ENCODE measurements around the gene INTS1.
"Not testable (repeated sequence)": the region's sequence is repeated elsewhere in the genome, so short reads cannot be mapped to it uniquely, and the experiment has no call there.

The INTS1 gene

GRCh38 chr7:1455241-1455939, 48.8 kb downstream of the INTS1 start:
- H3K27ac Mint-ChIP-seq = no peak overlapping the region
- peaks cover 11% of the 10 kb centered on the region for H3K4me1 Mint-ChIP-seq (ENCODE audit: low read depth)
- no peaks in the 10 kb centered on the region for H3K27me3 Mint-ChIP-seq
- H3K36me3 Mint-ChIP-seq (ENCODE audit: low read depth) = no peaks in the 10 kb centered on the region
- DNase-seq = no peak
- H3K9me3 Mint-ChIP-seq = no peaks in the 10 kb centered on the region
- H3K4me3 Mint-ChIP-seq = no peak overlapping the region

DNA sequence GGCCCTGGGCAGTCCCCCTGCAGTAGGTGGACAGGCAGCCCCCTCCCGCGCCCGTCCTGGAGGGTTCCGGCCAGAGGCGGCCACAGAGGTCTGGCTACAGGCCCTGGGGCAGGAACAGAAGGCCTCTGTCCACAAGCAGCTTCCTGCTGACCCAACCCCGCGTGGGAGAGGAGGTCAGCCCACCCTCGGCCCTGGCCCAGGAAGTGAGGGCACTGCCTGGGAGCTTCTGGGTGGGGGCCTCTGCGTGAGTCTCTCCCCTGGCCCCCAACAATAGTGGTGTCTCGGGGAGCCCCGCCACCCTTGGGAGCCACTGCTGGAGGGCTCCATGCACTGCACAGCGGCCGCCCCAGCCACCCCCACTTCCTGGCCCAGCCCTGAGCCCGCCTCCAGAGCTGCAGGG, 49.6 kb downstream of the INTS1 start:
- no peaks in the 10 kb centered on the region for H3K27me3 Mint-ChIP-seq
- no peaks in the 10 kb centered on the region for H3K9me3 Mint-ChIP-seq
- H3K27ac Mint-ChIP-seq = no peak overlapping the region
- H3K4me1 Mint-ChIP-seq (ENCODE audit: low read depth) = peaks cover 6% of the 10 kb centered on the region
- DNase-seq = no peak
- no peak overlapping the region for H3K4me3 Mint-ChIP-seq
- no peaks in the 10 kb centered on the region for H3K36me3 Mint-ChIP-seq (ENCODE audit: low read depth)

DNA sequence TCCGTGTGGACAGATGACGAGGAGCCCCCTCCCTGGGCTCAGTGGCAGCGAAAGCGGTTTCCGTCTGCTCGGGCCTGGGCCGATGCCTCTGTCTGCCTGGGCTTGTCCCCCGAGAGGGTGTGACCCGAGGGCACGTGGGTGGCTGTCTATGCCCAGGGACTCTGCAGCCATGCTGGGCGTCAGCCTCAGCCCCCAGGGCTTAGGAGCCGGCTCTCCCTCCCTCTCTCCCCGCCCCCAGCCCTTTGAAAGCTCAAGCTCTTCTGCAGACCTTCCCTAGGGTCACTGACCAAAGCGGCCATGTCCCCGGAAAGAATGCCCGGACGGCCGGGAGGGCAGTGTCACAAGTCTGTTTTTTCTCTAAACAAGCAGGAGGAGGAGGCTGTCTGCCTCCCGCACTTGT, 52.0 kb downstream of the INTS1 start:
- Mint-ChIP-seq H3K27ac (no peak overlapping the region), H3K4me3 (no peak overlapping the region), H3K9me3 (no peaks in the 10 kb centered on the region), H3K4me1 (ENCODE audit: low read depth) (no peaks in the 10 kb centered on the region), H3K27me3 (no peaks in the 10 kb centered on the region), H3K36me3 (ENCODE audit: low read depth) (no peaks in the 10 kb centered on the region)
- no peak for DNase-seq

DNA sequence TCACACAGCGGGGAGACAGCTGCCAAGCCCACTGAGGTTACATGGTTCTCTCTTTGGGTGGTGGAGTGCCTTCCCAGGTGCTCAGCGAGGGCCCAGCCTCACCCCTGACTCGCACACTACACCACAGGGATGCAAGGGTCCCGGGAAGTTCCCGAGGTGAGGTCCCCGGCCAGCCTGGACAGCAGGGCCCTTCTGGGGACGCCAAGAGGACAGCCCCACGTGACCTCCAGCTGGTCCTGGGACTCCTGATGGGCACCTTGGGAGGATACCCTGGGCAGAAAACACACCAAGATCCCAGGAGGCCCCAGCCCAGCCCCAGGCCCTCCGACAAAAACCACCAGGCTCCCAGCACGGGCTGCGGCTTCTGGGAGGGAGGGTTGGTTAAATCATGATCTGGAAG, 53.2 kb downstream of the INTS1 start:
- Mint-ChIP-seq H3K4me1 (ENCODE audit: low read depth) (no peaks in the 10 kb centered on the region), H3K27me3 (no peaks in the 10 kb centered on the region), H3K36me3 (ENCODE audit: low read depth) (no peaks in the 10 kb centered on the region), H3K4me3 (no peak overlapping the region), H3K27ac (no peak overlapping the region), H3K9me3 (no peaks in the 10 kb centered on the region)
- DNase-seq = no peak

- Mint-ChIP-seq H3K27ac (no peak overlapping the region), H3K9me3 (no peaks in the 10 kb centered on the region), H3K4me3 (no peak overlapping the region), H3K36me3 (ENCODE audit: low read depth) (no peaks in the 10 kb centered on the region), H3K27me3 (no peaks in the 10 kb centered on the region), H3K4me1 (ENCODE audit: low read depth) (no peaks in the 10 kb centered on the region)
- DNase-seq = no peak
Observed at GRCh38 chr7:1450431-1450830, 53.8 kb downstream of the INTS1 start.

DNA sequence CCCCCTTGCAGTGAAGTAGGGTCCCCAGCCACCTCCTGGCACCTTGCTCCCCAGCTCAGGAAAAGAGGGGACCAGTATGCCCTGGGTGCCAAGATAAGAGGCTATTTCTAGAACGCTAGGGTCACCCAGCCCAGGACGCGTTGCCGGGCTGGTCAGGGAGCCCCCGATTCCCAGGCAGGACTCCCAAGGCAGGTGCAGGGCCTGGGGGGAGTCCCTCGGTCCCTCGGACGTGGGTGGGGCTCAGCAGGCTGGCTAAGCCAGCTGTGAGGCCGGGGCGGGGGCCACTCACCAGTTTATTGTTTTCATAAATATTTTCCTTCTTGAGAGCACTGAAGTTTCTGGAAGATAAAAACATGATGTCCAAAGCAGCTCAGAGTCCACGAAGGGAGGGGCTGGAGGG, 54.2 kb downstream of the INTS1 start:
- DNase-seq = no peak
- H3K4me1 Mint-ChIP-seq (ENCODE audit: low read depth) = no peaks in the 10 kb centered on the region
- H3K27me3 Mint-ChIP-seq = no peaks in the 10 kb centered on the region
- no peak overlapping the region for H3K27ac Mint-ChIP-seq
- H3K36me3 Mint-ChIP-seq (ENCODE audit: low read depth) = no peaks in the 10 kb centered on the region
- H3K4me3 Mint-ChIP-seq = no peak overlapping the region
- no peaks in the 10 kb centered on the region for H3K9me3 Mint-ChIP-seq

DNA sequence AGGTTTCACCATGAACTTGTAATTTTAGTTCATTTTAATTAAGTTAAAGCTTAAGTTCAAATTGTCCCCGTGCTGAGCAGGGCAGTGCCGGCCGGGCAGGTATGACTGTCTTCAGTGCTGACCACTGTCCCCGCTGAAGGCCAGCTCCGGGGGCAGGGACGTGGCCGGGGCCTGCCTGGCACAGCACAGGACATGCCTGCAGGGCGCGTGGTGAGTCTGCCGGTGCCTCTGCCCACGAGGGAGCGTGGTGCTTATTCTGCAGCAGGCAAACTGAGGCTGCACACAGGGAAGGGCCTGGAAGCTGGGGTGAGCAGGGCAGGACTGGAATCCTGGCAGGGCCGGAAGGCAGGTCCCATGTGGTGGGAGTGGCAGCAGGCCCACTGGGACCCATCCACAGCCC, 54.7 kb downstream of the INTS1 start:
- no peaks in the 10 kb centered on the region for H3K27me3 Mint-ChIP-seq
- H3K4me1 Mint-ChIP-seq (ENCODE audit: low read depth) = no peaks in the 10 kb centered on the region
- no peak for DNase-seq
- H3K9me3 Mint-ChIP-seq = no peaks in the 10 kb centered on the region
- H3K4me3 Mint-ChIP-seq = no peak overlapping the region
- H3K36me3 Mint-ChIP-seq (ENCODE audit: low read depth) = no peaks in the 10 kb centered on the region
- H3K27ac Mint-ChIP-seq = no peak overlapping the region

DNA sequence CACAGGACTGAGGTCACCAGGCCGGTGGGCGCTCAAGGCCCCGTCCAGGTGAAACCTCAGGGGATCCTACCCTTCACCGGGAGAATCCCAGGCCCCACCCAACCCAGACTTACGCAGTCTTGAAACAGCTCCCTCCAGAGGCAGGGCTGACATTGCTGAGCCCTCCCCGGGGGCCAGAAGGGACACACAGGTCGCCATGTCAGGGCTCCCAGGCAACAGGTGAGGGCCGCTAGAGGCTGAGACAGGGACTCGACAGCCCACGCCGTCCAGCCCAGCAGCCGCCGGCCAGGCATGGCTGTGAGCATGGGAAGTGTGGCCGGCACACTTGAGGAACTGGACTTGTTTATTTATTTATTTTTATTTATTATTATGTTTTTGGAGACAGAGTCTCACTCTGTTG, 55.2 kb downstream of the INTS1 start:
- H3K27me3 Mint-ChIP-seq = no peaks in the 10 kb centered on the region
- DNase-seq = no peak
- H3K36me3 Mint-ChIP-seq (ENCODE audit: low read depth) = no peaks in the 10 kb centered on the region
- H3K4me1 Mint-ChIP-seq (ENCODE audit: low read depth) = no peaks in the 10 kb centered on the region
- H3K9me3 Mint-ChIP-seq = no peaks in the 10 kb centered on the region
- H3K4me3 Mint-ChIP-seq = no peak overlapping the region
- no peak overlapping the region for H3K27ac Mint-ChIP-seq

- Mint-ChIP-seq H3K4me3 (no peak overlapping the region), H3K9me3 (no peaks in the 10 kb centered on the region), H3K27me3 (no peaks in the 10 kb centered on the region), H3K36me3 (ENCODE audit: low read depth) (no peaks in the 10 kb centered on the region), H3K4me1 (ENCODE audit: low read depth) (no peaks in the 10 kb centered on the region), H3K27ac (no peak overlapping the region)
- no peak for DNase-seq
Observed at GRCh38 chr7:1447551-1448244, 56.5 kb downstream of the INTS1 start.

DNA sequence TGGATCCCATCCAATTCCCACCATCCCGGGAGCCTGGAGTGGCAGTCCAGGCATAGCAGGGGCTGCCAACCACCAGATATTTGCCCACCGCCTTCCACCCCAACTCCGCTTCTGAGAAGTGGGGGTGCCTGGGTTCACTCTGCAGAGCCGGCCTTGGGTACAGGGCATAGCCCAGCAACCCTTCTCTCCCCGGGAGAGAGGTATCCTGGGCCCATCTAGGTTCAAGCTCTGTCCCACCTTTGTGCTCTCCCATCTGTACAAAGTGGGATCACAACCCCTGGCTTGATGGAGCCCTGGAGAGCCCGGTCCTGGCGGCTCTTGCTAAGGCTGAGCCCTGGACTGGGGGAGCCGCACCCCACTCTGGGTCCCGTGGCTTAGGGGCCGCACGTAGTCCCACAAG, 57.1 kb downstream of the INTS1 start:
- Mint-ChIP-seq H3K4me1 (ENCODE audit: low read depth) (no peaks in the 10 kb centered on the region), H3K27ac (no peak overlapping the region), H3K36me3 (ENCODE audit: low read depth) (no peaks in the 10 kb centered on the region), H3K4me3 (no peak overlapping the region), H3K9me3 (no peaks in the 10 kb centered on the region), H3K27me3 (no peaks in the 10 kb centered on the region)
- DNase-seq = no peak

DNA sequence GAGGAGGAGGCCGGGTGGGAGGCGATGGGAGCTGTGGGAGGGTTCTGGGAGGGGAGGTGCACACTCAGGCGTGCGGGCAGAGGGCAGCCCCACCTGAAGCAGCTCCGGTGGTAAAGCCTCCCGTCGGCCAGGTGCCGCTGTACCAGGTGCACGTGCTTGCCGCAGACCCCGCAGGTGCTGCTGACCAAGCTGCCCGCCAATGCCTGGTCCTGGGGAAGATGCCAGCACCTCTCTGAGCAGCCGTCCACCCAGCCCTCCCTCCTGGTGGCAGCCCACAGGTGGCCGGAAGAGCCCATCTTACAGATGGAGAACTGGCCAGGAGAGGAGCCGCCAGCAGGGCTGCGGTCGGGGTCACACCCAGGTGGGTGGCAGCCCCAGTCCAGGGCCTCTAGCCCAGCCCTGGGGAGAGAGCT, 57.6 kb downstream of the INTS1 start:
- Mint-ChIP-seq H3K4me1 (ENCODE audit: low read depth) (no peaks in the 10 kb centered on the region), H3K36me3 (ENCODE audit: low read depth) (no peaks in the 10 kb centered on the region), H3K27ac (no peak overlapping the region), H3K27me3 (no peaks in the 10 kb centered on the region), H3K4me3 (no peak overlapping the region), H3K9me3 (no peaks in the 10 kb centered on the region)
- DNase-seq = no peak

DNA sequence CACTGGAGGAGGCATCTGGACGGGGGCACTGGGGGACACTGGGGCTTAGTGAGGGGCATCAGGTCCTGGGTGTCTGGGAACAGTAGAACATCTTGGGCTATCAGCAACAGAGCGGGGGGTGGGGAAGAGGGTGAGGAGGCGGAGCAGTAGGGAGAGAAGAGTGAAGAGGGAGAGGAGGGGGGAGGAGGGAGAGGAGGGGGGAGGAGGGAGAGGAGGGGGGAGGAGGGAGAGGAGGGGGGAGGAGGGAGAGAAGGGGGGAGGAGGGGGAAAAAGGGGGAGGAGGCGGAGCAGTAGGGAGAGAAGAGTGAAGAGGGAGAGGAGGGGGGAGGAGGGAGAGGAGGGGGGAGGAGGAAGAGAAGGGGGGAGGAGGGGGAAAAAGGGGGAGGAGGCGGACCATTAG, 58.2 kb downstream of the INTS1 start:
- not testable (repeated sequence) for H3K36me3 Mint-ChIP-seq (ENCODE audit: low read depth); H3K4me1 Mint-ChIP-seq (ENCODE audit: low read depth); H3K9me3 Mint-ChIP-seq; DNase-seq; H3K27me3 Mint-ChIP-seq; H3K27ac Mint-ChIP-seq; H3K4me3 Mint-ChIP-seq

DNA sequence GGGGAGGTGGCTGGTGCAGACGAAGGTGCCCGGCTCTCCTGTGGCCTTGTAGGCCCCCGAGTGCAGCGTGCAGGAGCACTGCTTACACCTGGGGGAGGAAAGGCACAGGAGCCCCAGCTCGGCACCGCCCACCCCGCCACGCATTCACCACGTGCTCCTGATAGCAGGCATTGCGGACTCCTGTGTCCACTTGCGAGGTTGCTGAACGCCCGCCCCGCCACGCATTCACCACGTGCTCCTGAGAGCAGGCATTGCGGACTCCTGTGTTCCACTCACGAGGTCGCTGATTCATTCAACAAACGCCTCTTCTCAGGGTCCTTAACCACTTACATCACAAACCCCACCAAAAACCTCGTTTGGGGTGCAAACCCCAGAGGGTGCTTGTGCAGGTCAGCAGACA, 58.8 kb downstream of the INTS1 start:
- no peak for DNase-seq
- H3K4me3 Mint-ChIP-seq = no peak overlapping the region
- no peaks in the 10 kb centered on the region for H3K36me3 Mint-ChIP-seq (ENCODE audit: low read depth)
- H3K9me3 Mint-ChIP-seq = no peaks in the 10 kb centered on the region
- no peak overlapping the region for H3K27ac Mint-ChIP-seq
- H3K27me3 Mint-ChIP-seq = no peaks in the 10 kb centered on the region
- H3K4me1 Mint-ChIP-seq (ENCODE audit: low read depth) = no peaks in the 10 kb centered on the region

DNA sequence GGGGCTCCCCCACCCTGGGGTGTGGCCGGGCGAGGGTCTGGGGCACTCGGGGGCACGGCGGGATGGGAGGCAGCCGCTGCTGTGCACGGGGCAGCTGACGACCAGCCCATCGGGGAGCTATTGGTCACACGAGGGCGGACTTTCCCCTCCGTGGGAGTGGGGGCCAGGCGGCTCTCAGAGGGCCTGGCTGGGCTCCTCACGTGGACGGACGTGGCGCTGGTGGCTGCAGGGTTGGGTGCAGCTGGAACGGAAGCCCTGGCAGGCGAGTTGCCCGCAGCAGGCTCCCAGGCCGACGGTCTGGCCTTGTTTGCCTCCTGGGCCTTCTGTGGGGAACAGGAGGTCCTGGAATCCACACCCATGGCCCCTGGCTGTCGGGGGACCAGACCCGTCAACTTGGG, 59.3 kb downstream of the INTS1 start:
- no peaks in the 10 kb centered on the region for H3K36me3 Mint-ChIP-seq (ENCODE audit: low read depth)
- H3K4me3 Mint-ChIP-seq = no peak overlapping the region
- H3K27me3 Mint-ChIP-seq = no peaks in the 10 kb centered on the region
- H3K27ac Mint-ChIP-seq = no peak overlapping the region
- no peak for DNase-seq
- H3K4me1 Mint-ChIP-seq (ENCODE audit: low read depth) = no peaks in the 10 kb centered on the region
- no peaks in the 10 kb centered on the region for H3K9me3 Mint-ChIP-seq

DNA sequence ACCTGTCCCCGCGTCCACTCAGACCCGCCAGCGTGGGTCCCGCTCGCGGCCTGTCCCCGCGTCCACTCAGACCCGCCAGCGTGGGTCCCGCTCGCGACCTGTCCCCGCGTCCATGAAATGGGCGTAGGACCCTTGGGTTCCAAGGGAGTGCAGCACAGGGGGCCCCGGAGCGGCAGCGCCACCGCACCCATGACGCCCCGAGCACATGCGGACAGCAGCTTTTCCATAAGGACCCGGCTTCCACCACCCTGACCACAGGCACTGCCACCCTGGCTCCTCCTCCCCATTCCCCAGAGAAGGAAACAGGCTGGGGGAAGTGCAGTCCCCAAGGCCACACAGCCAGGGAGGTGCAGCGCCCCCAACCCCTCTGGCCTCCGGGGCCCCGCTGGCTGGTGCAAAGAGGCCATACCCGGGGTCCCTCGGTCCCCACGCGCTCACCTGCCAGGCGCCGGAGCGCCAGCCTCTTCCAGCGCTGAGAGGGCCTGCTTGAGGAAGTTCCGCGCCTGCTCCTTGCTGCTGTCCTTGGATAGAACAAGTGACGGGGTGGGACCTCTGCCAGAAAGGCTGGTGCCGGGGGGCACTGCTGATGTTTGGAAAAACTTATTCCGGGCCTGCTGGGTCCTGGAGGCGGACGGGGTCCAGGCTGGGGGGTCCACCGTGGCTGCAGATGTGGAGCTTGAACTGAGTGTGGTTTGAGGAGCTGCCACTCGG, 59.8 kb downstream of the INTS1 start:
- no peak for DNase-seq
- H3K4me3 Mint-ChIP-seq = no peak overlapping the region
- H3K4me1 Mint-ChIP-seq (ENCODE audit: low read depth) = no peaks in the 10 kb centered on the region
- H3K27me3 Mint-ChIP-seq = no peaks in the 10 kb centered on the region
- no peaks in the 10 kb centered on the region for H3K36me3 Mint-ChIP-seq (ENCODE audit: low read depth)
- no peaks in the 10 kb centered on the region for H3K9me3 Mint-ChIP-seq
- H3K27ac Mint-ChIP-seq = no peak overlapping the region

Measured in activated T-cell treated with anti-CD3 and anti-CD28 coated beads, Interleukin-2, amount 50 U/mL, for 24 hours (primary cell).